ENCODE data around the gene PRRC2B. TPM values are rescaled to one million over a fixed set of nuclear protein-coding genes. Genes with fewer than 3 reads are reported as not detected.

Gene PRRC2B
- total RNA-seq, 1 donor from 2014 or later, result 112 TPM

GRCh38 chr9:131480258-131480657 lies 86.4 kb downstream of the PRRC2B start:
- no peak overlapping the region for H3K4me3 ChIP-seq (ENCODE audit: low read depth, low read length)
- no peak for DNase-seq (ENCODE audit: low read depth)
- TF ChIP-seq CTCF (conservative IDR thresholded peaks at IDR 0.05; ENCODE audit: low read depth, low read length), result no peak

GRCh38 chr9:131481441-131482342 lies 87.8 kb downstream of the PRRC2B start:
- TF ChIP-seq CTCF (conservative IDR thresholded peaks at IDR 0.05; ENCODE audit: low read depth, low read length), result no peak
- no peak for DNase-seq (ENCODE audit: low read depth)
- no peak overlapping the region for H3K4me3 ChIP-seq (ENCODE audit: low read depth, low read length)

- no peak for DNase-seq (ENCODE audit: low read depth)
- TF ChIP-seq CTCF (conservative IDR thresholded peaks at IDR 0.05; ENCODE audit: low read depth, low read length), result no peak
- no peak overlapping the region for H3K4me3 ChIP-seq (ENCODE audit: low read depth, low read length)
Observed at GRCh38 chr9:131482343-131483006, 88.6 kb downstream of the PRRC2B start.

DNA sequence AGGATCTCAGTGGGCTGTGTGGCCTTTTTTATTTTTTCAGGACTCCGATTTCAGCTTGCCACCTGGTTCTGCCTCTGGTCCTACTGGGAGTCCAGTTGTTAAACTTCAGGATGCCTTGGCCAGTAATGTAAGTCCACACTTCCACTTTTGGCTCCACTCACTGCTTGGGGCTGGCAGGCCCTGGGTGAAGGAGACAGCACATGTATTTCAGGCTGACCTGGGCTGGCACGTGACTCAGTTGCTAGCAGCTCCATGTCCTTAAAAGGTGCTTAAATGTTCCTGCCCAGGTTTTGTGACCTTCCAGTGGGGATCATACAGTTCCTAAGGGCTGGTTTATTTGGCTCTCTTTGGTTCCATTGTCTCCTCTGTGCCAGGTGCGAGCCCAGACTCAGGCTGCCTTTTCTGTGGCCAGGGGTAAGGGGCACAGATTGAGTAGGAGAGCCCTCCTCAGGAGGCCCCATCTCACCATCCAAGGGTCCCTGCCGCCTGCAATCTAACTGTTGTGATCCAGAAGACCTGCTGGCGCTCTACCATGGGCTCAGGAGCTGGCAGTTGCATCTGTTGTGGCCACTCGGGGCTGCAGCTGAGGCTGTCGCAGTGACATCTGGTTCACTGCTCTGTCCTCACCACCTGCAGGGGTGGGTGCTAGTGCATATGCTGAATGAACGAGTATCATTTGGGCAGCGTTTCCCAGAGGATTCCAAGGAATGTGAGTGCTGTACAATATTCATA lies 89.6 kb downstream of the PRRC2B start:
- no peak overlapping the region for H3K4me3 ChIP-seq (ENCODE audit: low read depth, low read length)
- no peak for DNase-seq (ENCODE audit: low read depth)
- no peak for TF ChIP-seq CTCF (conservative IDR thresholded peaks at IDR 0.05; ENCODE audit: low read depth, low read length)

DNA sequence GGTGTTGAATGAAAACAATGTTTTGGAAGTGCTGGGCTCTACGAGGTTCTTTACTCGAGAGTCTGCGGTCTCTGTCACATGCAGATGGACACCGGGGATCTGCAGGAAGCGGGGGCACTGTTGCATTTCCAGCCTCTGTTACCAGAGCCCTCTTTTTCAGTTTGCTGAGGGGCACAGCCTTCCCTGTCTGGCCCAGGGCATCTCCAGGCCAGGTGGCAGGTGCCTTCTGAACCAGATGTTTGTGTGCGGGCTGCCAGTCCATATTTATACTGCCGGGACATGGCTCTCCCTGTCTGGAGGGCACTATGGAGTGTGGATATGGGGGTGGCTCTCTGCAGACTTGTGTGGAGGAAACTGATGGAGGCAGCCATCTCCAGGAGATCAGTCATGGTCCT lies 90.2 kb downstream of the PRRC2B start:
- H3K4me3 ChIP-seq (ENCODE audit: low read depth, low read length), result no peak overlapping the region
- no peak for DNase-seq (ENCODE audit: low read depth)
- no peak for TF ChIP-seq CTCF (conservative IDR thresholded peaks at IDR 0.05; ENCODE audit: low read depth, low read length)

DNA sequence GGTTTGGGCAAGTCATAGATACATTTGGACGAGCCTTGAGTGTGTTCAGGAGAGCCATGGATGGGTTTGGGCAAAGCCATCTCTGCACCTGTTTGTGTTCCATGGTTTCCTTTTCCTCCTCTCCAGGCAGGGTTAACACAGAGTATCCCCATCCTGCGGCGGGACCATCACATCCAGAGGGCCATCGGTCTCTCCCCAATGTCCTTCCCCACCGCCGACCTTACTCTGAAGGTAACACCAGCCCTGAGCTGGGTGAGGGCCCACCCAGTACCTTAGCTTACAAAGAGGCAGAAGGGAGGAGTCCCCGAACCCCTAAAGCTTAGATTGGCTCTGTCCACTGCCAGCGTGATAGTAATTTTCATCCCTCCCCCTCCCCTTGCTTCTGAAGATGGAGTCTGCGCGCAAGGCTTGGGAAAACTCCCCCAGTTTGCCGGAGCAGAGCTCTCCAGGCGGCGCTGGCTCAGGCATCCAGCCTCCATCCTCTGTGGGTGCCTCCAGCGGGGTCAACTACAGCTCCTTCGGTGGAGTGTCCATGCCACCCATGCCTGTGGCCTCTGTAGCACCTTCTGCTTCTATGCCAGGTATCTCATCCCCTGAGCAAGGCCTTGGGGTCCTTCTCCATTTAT lies 90.8 kb downstream of the PRRC2B start:
- H3K4me3 ChIP-seq (ENCODE audit: low read depth, low read length), result no peak overlapping the region
- DNase-seq (ENCODE audit: low read depth), result no peak
- TF ChIP-seq CTCF (conservative IDR thresholded peaks at IDR 0.05; ENCODE audit: low read depth, low read length), result no peak

All from epithelial cell of proximal tubule (primary cell).